Cardiac septum (tissue), 1 donor: Measurements from ENCODE around the gene OR4E2. TPM values are rescaled to one million over a fixed set of nuclear protein-coding genes. Genes with fewer than 3 reads are reported as not detected.
"Not testable (repeated sequence)": the region's sequence is repeated elsewhere in the genome, so short reads cannot be mapped to it uniquely, and the experiment has no call there.

ENCODE experiments used
- DNase-seq: peaks from one replicate; pipeline ENCODE4 v3.0.0-alpha.2; 2020; ENCODE audit warnings: low spot score
- intact Hi-C: fragments of 100-400 bp; cut with DNase I; formaldehyde crosslinking; loops from one replicate; pipeline ENCODE4 v1.14.0; 2022
- total RNA-seq: library from RNA; stranded (reverse); fragmentation: NEBNext Ultra II Directional; extraction: Animal tissue kit (Norgen Biotek cat#: 25700); gene quantifications from one replicate; pipeline ENCODE4 v1.2.1, GENCODE V29; 2021
- donor health status: DM: no; HTN: no; CAD: no.

Gene OR4E2
- total RNA-seq, 1 donor from 2014 or later, result not detected

- DNase-seq, result no peak
- intact Hi-C loops, result no loop called here
Observed at GRCh38 chr14:21680072-21680471, 26.4 kb downstream of the OR4E2 start.

- DNase-seq, result no peak
- intact Hi-C loops, result no loop called here
Observed at GRCh38 chr14:21686468-21686867, 32.8 kb downstream of the OR4E2 start.

GRCh38 chr14:21694425-21694824 lies 40.8 kb downstream of the OR4E2 start:
- intact Hi-C loops, result no loop called here
- no peak for DNase-seq

- DNase-seq, intact Hi-C loops: not testable (repeated sequence)
Observed at GRCh38 chr14:21697662-21698061, 44.0 kb downstream of the OR4E2 start.

GRCh38 chr14:21698538-21698937 lies 44.9 kb downstream of the OR4E2 start:
- DNase-seq, intact Hi-C loops: not testable (repeated sequence)

- intact Hi-C loops, result no loop called here
- no peak for DNase-seq
Observed at GRCh38 chr14:21699551-21699950, 45.9 kb downstream of the OR4E2 start.

GRCh38 chr14:21702316-21702715 lies 48.7 kb downstream of the OR4E2 start:
- DNase-seq, result no peak
- intact Hi-C loops, result no loop called here

GRCh38 chr14:21703357-21704326 lies 50.0 kb downstream of the OR4E2 start:
- intact Hi-C loops, result no loop called here
- no peak for DNase-seq

GRCh38 chr14:21704338-21704737 lies 50.7 kb downstream of the OR4E2 start:
- intact Hi-C loops, result no loop called here
- DNase-seq, result no peak

GRCh38 chr14:21711360-21711961 lies 57.8 kb downstream of the OR4E2 start:
- intact Hi-C loops, result no loop called here
- DNase-seq, result no peak

- intact Hi-C loops, result no loop called here
Observed at GRCh38 chr14:21712036-21712435, 58.4 kb downstream of the OR4E2 start.

GRCh38 chr14:21714318-21714929 lies 60.8 kb downstream of the OR4E2 start:
- intact Hi-C loops, result no loop called here
- no peak for DNase-seq

More at GRCh38 chr14:21712036-21712435, 58.4 kb downstream of the OR4E2 start:
- DNase-seq, result no peak

Other genes starting within 250 kb of the OR4E2 start
- 38.3 TPM for gene CHD8, start 197.7 kb upstream of the OR4E2 start, total RNA-seq
- 22.6 TPM for gene RAB2B, start 176.9 kb upstream of the OR4E2 start, total RNA-seq
- 75.2 TPM for gene TOX4, start 176.6 kb upstream of the OR4E2 start, total RNA-seq
- gene METTL3, start 142.5 kb upstream of the OR4E2 start, total RNA-seq, result 28.1 TPM
- gene SALL2, start 127.5 kb upstream of the OR4E2 start, total RNA-seq, result 2.6 TPM
- gene OR10G3, start 73.8 kb upstream of the OR4E2 start, total RNA-seq, result not detected
- not detected for gene OR10G2, start 18.9 kb upstream of the OR4E2 start, total RNA-seq
- gene OR4E1, start 20.0 kb downstream of the OR4E2 start, total RNA-seq, result not detected